HepG2 (cell line): Measurements from ENCODE around the gene S100A8.

Source experiments
- CEBPG ChIP-seq: IDR thresholded peaks from 2 replicates; pipeline ENCODE4 v1.6.1; 2016
- CTCF ChIP-seq: sonication (generic); formaldehyde crosslinking; IDR thresholded peaks from 2 replicates; pipeline ENCODE4 v1.5.0; 2020; ENCODE audit warnings: mild to moderate bottlenecking, missing genetic modification reagents, moderate library complexity
- IRF9 ChIP-seq: sonication (generic); formaldehyde crosslinking; IDR thresholded peaks from 2 replicates; pipeline ENCODE4 v1.8.0; 2022; ENCODE audit warnings: missing genetic modification reagents, mild to moderate bottlenecking, borderline replicate concordance
- JDP2 ChIP-seq: sonication (generic); formaldehyde crosslinking; IDR thresholded peaks from 2 replicates; pipeline ENCODE4 v1.8.1; 2022; ENCODE audit warnings: missing genetic modification reagents, borderline replicate concordance
- MXI1 ChIP-seq: IDR thresholded peaks from 3 replicates; pipeline ENCODE4 v1.6.1; 2012; ENCODE audit warnings: low read depth, low read length, inconsistent platforms, borderline replicate concordance
- TBX3 ChIP-seq: fragments of 450-650 bp; IDR thresholded peaks from 2 replicates; pipeline ENCODE4 v1.6.1; 2017; ENCODE audit warnings: antibody characterized with exemption, mild to moderate bottlenecking, inconsistent platforms, borderline replicate concordance
- ZBTB43 ChIP-seq: sonication (generic); formaldehyde crosslinking; conservative IDR thresholded peaks from 2 replicates; pipeline ENCODE4 v1.4.0; 2020; ENCODE audit warnings: missing genetic modification reagents
- ZFP91 ChIP-seq: sonication (generic); formaldehyde crosslinking; IDR thresholded peaks from 2 replicates; pipeline ENCODE4 v1.9.0; 2022; ENCODE audit warnings: missing genetic modification reagents, mild to moderate bottlenecking, borderline replicate concordance
- ZNF18 ChIP-seq: sonication (generic); formaldehyde crosslinking; IDR thresholded peaks from 2 replicates; pipeline ENCODE4 v1.8.0; 2022; ENCODE audit warnings: mild to moderate bottlenecking, missing genetic modification reagents; ENCODE audit not compliant: insufficient replicate concordance
- ZNF20 ChIP-seq: sonication (generic); formaldehyde crosslinking; IDR thresholded peaks from 2 replicates; pipeline ENCODE4 v1.4.0; 2020; ENCODE audit warnings: mild to moderate bottlenecking, moderate library complexity, missing genetic modification reagents

GRCh38 chr1:153368495-153368894, 22.4 kb downstream of the S100A8 start:
- TF ChIP-seq CEBPG (CRISPR knock-in tag) = no peak
- no peak for TF ChIP-seq MXI1
- no peak for TF ChIP-seq JDP2
- no peak for TF ChIP-seq CTCF (CRISPR knock-in tag)
- no peak for TF ChIP-seq ZNF20
- TF ChIP-seq IRF9 (CRISPR knock-in tag) = no peak
- TF ChIP-seq ZFP91 = no peak
- no peak for TF ChIP-seq TBX3
- TF ChIP-seq ZNF18 (CRISPR knock-in tag) = no peak
- no peak for TF ChIP-seq ZBTB43 (CRISPR knock-in tag)
